IMR-90 (cell line): Measurements from ENCODE around the gene MPC1. TPM values are rescaled to one million over a fixed set of nuclear protein-coding genes. Genes with fewer than 3 reads are reported as not detected.

Source experiments
- ATAC-seq: fragments of 200-7000 bp; cut with Tn5 transposase; 2 replicates; pipeline ENCODE4 v1.9.1; 2020; ENCODE audit warnings: low read depth, mild to moderate bottlenecking, moderate library complexity
- BruUV-seq: library from RNA; stranded (reverse); fragments of 400-500 nt; replicated peaks from 2 replicates; lab custom pipeline; 2021; lab: Mats Ljungman, UMichigan
- CTCF ChIA-PET: fragments of 300-600 bp; formaldehyde crosslinking; extraction: SDS; loops from one replicate; lab custom pipeline; 2021; ENCODE audit warnings: antibody characterized with exemption; lab: Yijun Ruan, JAX
- POLR2A ChIA-PET: fragments of 300-600 bp; sonication (Branson Sonifier 250); formaldehyde crosslinking; loops from one replicate; lab custom pipeline; 2022; ENCODE audit warnings: antibody characterized with exemption; ENCODE audit not compliant: unreplicated experiment; lab: Charles Lee
- DNase-seq: peaks from one replicate; pipeline ENCODE4 v3.0.0; 2013
- H2AFZ ChIP-seq: replicated peaks from 2 replicates; pipeline ENCODE3; 2013; ENCODE audit warnings: low read length, mild to moderate bottlenecking; ENCODE audit not compliant: poor library complexity
- H2AK5ac ChIP-seq: 2 replicates; pipeline ENCODE4 v1.6.1; 2013; ENCODE audit warnings: low read depth, low read length, inconsistent platforms
- H2AK9ac ChIP-seq: replicated peaks from 2 replicates; pipeline ENCODE3; 2013; ENCODE audit warnings: mild to moderate bottlenecking, low read depth, low read length, moderate library complexity; ENCODE audit not compliant: poor library complexity
- H2BK120ac ChIP-seq: 2 replicates; pipeline ENCODE4 v1.6.1; 2013; ENCODE audit warnings: low read depth, low read length, inconsistent platforms
- H2BK15ac ChIP-seq: 3 replicates; pipeline ENCODE4 v1.6.1; 2013; ENCODE audit warnings: low read depth, low read length, inconsistent platforms
- H2BK20ac ChIP-seq: 2 replicates; pipeline ENCODE4 v1.6.1; 2013; ENCODE audit warnings: low read depth, mild to moderate bottlenecking, inconsistent platforms, low read length, moderate library complexity
- H2BK5ac ChIP-seq: 2 replicates; pipeline ENCODE4 v1.6.1; 2013; ENCODE audit warnings: mild to moderate bottlenecking, low read depth, low read length, inconsistent platforms; ENCODE audit not compliant: poor library complexity, severe bottlenecking
- H3K14ac ChIP-seq: replicated peaks from 2 replicates; pipeline ENCODE4 v1.6.1; 2013; ENCODE audit warnings: low read depth, low read length, inconsistent platforms
- H3K18ac ChIP-seq: 2 replicates; pipeline ENCODE4 v1.6.1; 2013; ENCODE audit warnings: low read depth, low read length, control low read depth
- H3K23ac ChIP-seq: 2 replicates; pipeline ENCODE4 v1.6.1; 2013; ENCODE audit warnings: low read depth, low read length, inconsistent platforms
- H3K27ac ChIP-seq: 2 replicates; pipeline ENCODE4 v1.5.1; 2013; ENCODE audit warnings: mild to moderate bottlenecking, control low read depth, low read length; ENCODE audit not compliant: insufficient read depth
- H3K27me3 ChIP-seq: 2 replicates; pipeline ENCODE4 v1.6.1; 2013; ENCODE audit warnings: low read length; ENCODE audit not compliant: control insufficient read depth, insufficient read depth
- H3K36me3 ChIP-seq: 2 replicates; pipeline ENCODE4 v1.6.1; 2013; ENCODE audit warnings: low read length, mixed read lengths; ENCODE audit not compliant: control insufficient read depth, insufficient read depth
- H3K4ac ChIP-seq: 2 replicates; pipeline ENCODE4 v1.6.1; 2013; ENCODE audit warnings: low read depth, low read length, inconsistent platforms
- H3K4me1 ChIP-seq: 2 replicates; pipeline ENCODE4 v1.6.1; 2013; ENCODE audit warnings: low read length, mixed read lengths; ENCODE audit not compliant: control insufficient read depth, insufficient read depth
- H3K4me2 ChIP-seq: 2 replicates; pipeline ENCODE4 v1.6.1; 2013; ENCODE audit warnings: low read depth, mild to moderate bottlenecking, control low read depth, low read length, moderate library complexity
- H3K4me3 ChIP-seq: 2 replicates; pipeline ENCODE4 v1.5.1; 2013; ENCODE audit warnings: low read depth, mild to moderate bottlenecking, control low read depth, low read length, moderate library complexity; ENCODE audit not compliant: insufficient read depth
- H3K56ac ChIP-seq: 2 replicates; pipeline ENCODE4 v1.6.1; 2013; ENCODE audit warnings: low read length, inconsistent platforms; ENCODE audit not compliant: insufficient read depth; ENCODE audit errors: extremely low read depth
- H3K79me1 ChIP-seq, 2 experiments: 2 replicates each; pipeline ENCODE4 v1.6.1; 2013; ENCODE audit warnings: low read length in 2 of 2, inconsistent platforms in 1 of 2, low read depth in 1 of 2
- H3K9ac ChIP-seq: 2 replicates; pipeline ENCODE4 v1.6.1; 2013; ENCODE audit warnings: low read depth, low read length, control low read depth
- H3K9me1 ChIP-seq: 2 replicates; pipeline ENCODE4 v1.6.1; 2013; ENCODE audit warnings: low read length, inconsistent platforms; ENCODE audit not compliant: insufficient read depth
- H3K9me3 ChIP-seq: 2 replicates; pipeline ENCODE4 v1.6.1; 2013; ENCODE audit warnings: low read length; ENCODE audit not compliant: control insufficient read depth, insufficient read depth
- H4K20me1 ChIP-seq: 2 replicates; pipeline ENCODE4 v1.6.1; 2013; ENCODE audit warnings: low read length, inconsistent platforms; ENCODE audit not compliant: insufficient read depth
- H4K5ac ChIP-seq: 2 replicates; pipeline ENCODE4 v1.6.1; 2013; ENCODE audit warnings: mild to moderate bottlenecking, low read depth, low read length, control low read depth
- H4K8ac ChIP-seq, 2 experiments: 2 replicates each; pipeline ENCODE4 v1.6.1; 2013; ENCODE audit warnings: low read depth in 2 of 2, low read length in 2 of 2, control low read depth in 1 of 2, inconsistent platforms in 1 of 2
- H4K91ac ChIP-seq: 2 replicates; pipeline ENCODE4 v1.6.1; 2013; ENCODE audit warnings: low read depth, low read length, inconsistent platforms; ENCODE audit not compliant: insufficient read depth
- CEBPB ChIP-seq: IDR thresholded peaks from 2 replicates; pipeline ENCODE4 v1.6.1; 2012; ENCODE audit warnings: low read depth, low read length, improper control_type of control experiment
- CHD1 ChIP-seq: IDR thresholded peaks from 2 replicates; pipeline ENCODE4 v1.6.1; 2012; ENCODE audit warnings: low read depth, low read length, improper control_type of control experiment
- MXI1 ChIP-seq: IDR thresholded peaks from 2 replicates; pipeline ENCODE4 v1.6.1; 2012; ENCODE audit warnings: low read depth, mild to moderate bottlenecking, low read length, moderate library complexity, borderline replicate concordance
- POLR2A ChIP-seq: IDR thresholded peaks from 2 replicates; pipeline ENCODE4 v1.6.1; 2012; ENCODE audit warnings: mild to moderate bottlenecking, low read depth, low read length
- RAD21 ChIP-seq: IDR thresholded peaks from 2 replicates; pipeline ENCODE4 v1.6.1; 2012; ENCODE audit warnings: low read length, improper control_type of control experiment
- RCOR1 ChIP-seq: IDR thresholded peaks from 2 replicates; pipeline ENCODE4 v1.6.1; 2012; ENCODE audit warnings: mild to moderate bottlenecking, low read length, improper control_type of control experiment; ENCODE audit not compliant: insufficient replicate concordance
- SMC3 ChIP-seq: fragments of 150-350 bp; IDR thresholded peaks from 2 replicates; pipeline ENCODE4 v1.6.1; 2016; ENCODE audit warnings: low read depth, mild to moderate bottlenecking, antibody characterized with exemption, low read length, moderate library complexity
- WGBS, 2 experiments: methylation state at CpG; one replicate each; pipeline versions ENCODE4 v1.1.5 to v1.1.7; 2013; ENCODE audit warnings: missing lambda C conversion rate in 2 of 2; ENCODE audit not compliant: insufficient read length in 1 of 2; ENCODE audit errors: extremely low coverage in 2 of 2; 5-methylcytosine and 5-hydroxymethylcytosine counted together
- dilution Hi-C: fragments of 300-500 bp; cut with HindIII; formaldehyde crosslinking; loops from one replicate; pipeline ENCODE4 v1.14.3; 2018; ENCODE audit warnings: low sequenced_read_pairs; ENCODE audit not compliant: unreplicated experiment
- in situ Hi-C: fragments of 300-500 bp; cut with MboI; formaldehyde crosslinking; loops from 3 replicates; pipeline ENCODE4 v1.14.3; 2019; ENCODE audit warnings: low sequenced_read_pairs, inconsistent platforms, mixed read lengths
- intact Hi-C: fragments of 100-400 bp; cut with micrococcal nuclease; formaldehyde crosslinking; loops from 2 replicates; pipeline ENCODE4 v1.10.0; 2022
- polyA plus RNA-seq, 3 experiments: library from polyadenylated mRNA; depleted of rRNA; stranded (reverse); fragments of >200 nt; gene quantifications; 2 replicates each; pipeline ENCODE4 v1.2.3, GENCODE V29; 2012; ENCODE audit warnings: low replicate concordance in 1 of 3
- total RNA-seq: library from RNA; depleted of rRNA; stranded (reverse); fragments of >200 nt; gene quantifications from 2 replicates; pipeline ENCODE4 v1.2.3, GENCODE V29; 2012
- TF ChIP-seq, protein P1 (sequence below): fragments of 150-350 bp; IDR thresholded peaks from 2 replicates; pipeline ENCODE4 v1.6.1; 2016; ENCODE audit warnings: low read depth, mild to moderate bottlenecking, low read length, moderate library complexity, borderline replicate concordance
- TF ChIP-seq, protein P2 (sequence below): fragments of 150-350 bp; IDR thresholded peaks from 2 replicates; pipeline ENCODE4 v1.6.1; 2017; ENCODE audit warnings: mild to moderate bottlenecking, antibody characterized with exemption, low read length, low read depth
- TF ChIP-seq, protein P3 (sequence below): conservative IDR thresholded peaks from 2 replicates; pipeline ENCODE4 v1.5.1; 2012; ENCODE audit warnings: mild to moderate bottlenecking, low read depth, low read length, improper control_type of control experiment

MPC1 gene
- total and polyA plus RNA-seq, 2 of the 4 experiments (the other 2 are of a cell fraction), result 10.9 to 12.0 TPM

DNA sequence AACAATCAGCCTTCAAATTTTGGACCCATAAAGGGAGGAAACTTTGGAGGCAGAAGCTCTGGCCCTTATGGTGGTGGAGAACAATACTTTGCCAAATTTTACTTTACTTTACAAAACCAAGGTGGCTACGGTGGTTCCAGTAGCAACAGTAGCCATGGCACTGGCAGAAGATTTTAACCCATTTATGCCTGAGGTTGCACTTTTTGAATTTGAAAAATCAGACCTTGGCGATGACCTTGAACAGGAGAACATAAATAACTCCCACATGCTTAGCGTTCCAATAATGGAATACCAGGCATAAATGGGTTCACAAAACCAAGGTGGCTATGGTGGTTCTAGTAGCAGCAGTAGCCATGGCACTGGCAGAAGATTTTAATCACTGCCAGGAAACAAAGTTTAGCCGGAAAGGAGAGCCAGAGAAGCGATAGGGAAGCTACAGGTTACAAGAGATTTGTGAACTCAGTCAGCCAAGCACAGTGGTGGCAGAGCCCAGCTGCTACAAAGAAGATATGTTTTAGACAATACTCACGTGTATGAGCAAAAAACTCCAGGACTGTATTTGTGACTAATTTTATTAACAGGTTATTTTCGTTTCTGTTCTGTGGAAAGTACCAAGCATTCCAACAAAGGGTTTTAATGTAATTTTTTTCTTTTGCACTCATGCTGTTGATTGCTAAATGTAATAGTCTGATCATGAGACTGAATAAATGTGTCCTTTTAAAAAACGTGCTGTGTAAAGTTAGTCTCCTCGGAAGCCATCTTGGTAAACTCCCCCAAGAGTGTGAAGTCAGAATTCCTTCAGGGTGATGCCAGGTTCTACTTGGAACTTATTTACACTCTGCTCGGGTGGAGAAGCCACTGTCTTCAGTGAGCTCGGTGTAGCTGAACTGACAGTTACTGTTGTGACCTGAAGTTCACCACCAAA lies 47.1 kb downstream of the MPC1 start:
- Histone ChIP-seq H2AFZ (no peak overlapping the region), H4K8ac (no peak overlapping the region), H3K56ac (no peak overlapping the region), H3K36me3 (peaks cover 22% of the 10 kb centered on the region), H2AK9ac (no peak overlapping the region), H3K27me3 (no peaks in the 10 kb centered on the region), H3K27ac (no peak overlapping the region), H2BK20ac (no peak overlapping the region), H3K23ac (no peak overlapping the region), H3K9ac (no peak overlapping the region), H3K4me2 (no peak overlapping the region), H3K9me1 (peaks cover 13% of the 10 kb centered on the region), H3K4me1 (peaks cover 8% of the 10 kb centered on the region; the same call in 1 of the 2 replicates), H2BK5ac (no peak overlapping the region), H3K4ac (no peak overlapping the region), H2AK5ac (no peak overlapping the region), H3K79me1 (peaks cover 27 to 83% of the 10 kb centered on the region in 2 experiments), H3K9me3 (no peaks in the 10 kb centered on the region), H3K18ac (no peak overlapping the region), H4K5ac (no peak overlapping the region), H3K14ac (no peak overlapping the region), H2BK15ac (no peak overlapping the region), H2BK120ac (no peak overlapping the region), H4K91ac (no peak overlapping the region), H4K20me1 (peaks cover 87% of the 10 kb centered on the region), H3K4me3 (no peak overlapping the region)
- in situ Hi-C loops (no loop called here), dilution Hi-C loops (no loop called here), intact Hi-C loops (no loop called here)
- no TSS peak for BruUV-seq
- POLR2A ChIA-PET, result no interaction called here
- TF ChIP-seq MXI1 (no peak), RCOR1 (no peak), CEBPB (no peak), POLR2A (no peak), RAD21 (no peak), CHD1 (no peak), SMC3 (no peak)
- TF ChIP-seq, protein P1, sequence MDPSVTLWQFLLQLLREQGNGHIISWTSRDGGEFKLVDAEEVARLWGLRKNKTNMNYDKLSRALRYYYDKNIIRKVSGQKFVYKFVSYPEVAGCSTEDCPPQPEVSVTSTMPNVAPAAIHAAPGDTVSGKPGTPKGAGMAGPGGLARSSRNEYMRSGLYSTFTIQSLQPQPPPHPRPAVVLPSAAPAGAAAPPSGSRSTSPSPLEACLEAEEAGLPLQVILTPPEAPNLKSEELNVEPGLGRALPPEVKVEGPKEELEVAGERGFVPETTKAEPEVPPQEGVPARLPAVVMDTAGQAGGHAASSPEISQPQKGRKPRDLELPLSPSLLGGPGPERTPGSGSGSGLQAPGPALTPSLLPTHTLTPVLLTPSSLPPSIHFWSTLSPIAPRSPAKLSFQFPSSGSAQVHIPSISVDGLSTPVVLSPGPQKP, result no peak
- TF ChIP-seq, protein P2, sequence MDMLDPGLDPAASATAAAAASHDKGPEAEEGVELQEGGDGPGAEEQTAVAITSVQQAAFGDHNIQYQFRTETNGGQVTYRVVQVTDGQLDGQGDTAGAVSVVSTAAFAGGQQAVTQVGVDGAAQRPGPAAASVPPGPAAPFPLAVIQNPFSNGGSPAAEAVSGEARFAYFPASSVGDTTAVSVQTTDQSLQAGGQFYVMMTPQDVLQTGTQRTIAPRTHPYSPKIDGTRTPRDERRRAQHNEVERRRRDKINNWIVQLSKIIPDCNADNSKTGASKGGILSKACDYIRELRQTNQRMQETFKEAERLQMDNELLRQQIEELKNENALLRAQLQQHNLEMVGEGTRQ, result no peak
- TF ChIP-seq, protein P3, sequence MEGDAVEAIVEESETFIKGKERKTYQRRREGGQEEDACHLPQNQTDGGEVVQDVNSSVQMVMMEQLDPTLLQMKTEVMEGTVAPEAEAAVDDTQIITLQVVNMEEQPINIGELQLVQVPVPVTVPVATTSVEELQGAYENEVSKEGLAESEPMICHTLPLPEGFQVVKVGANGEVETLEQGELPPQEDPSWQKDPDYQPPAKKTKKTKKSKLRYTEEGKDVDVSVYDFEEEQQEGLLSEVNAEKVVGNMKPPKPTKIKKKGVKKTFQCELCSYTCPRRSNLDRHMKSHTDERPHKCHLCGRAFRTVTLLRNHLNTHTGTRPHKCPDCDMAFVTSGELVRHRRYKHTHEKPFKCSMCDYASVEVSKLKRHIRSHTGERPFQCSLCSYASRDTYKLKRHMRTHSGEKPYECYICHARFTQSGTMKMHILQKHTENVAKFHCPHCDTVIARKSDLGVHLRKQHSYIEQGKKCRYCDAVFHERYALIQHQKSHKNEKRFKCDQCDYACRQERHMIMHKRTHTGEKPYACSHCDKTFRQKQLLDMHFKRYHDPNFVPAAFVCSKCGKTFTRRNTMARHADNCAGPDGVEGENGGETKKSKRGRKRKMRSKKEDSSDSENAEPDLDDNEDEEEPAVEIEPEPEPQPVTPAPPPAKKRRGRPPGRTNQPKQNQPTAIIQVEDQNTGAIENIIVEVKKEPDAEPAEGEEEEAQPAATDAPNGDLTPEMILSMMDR, result no peak
- DNase-seq (no peak), ATAC-seq (no peak)
- CTCF ChIA-PET, result no interaction called here
- WGBS, 2 experiments, result 100% methylated on average over 1 of the region's 11 CpGs; no CpG with 5 or more reads in 1 of the 2 experiments
